Non-pigmented ciliary epithelial cell (primary cell): ENCODE measurements around the gene LDHD.
"Not testable (repeated sequence)": the region's sequence is repeated elsewhere in the genome, so short reads cannot be mapped to it uniquely, and the experiment has no call there.

Experiments used
- DNase-seq: peaks from one replicate; pipeline ENCODE4 v3.0.0-alpha.2; 2010; ENCODE audit warnings: low read depth

Gene LDHD

DNA sequence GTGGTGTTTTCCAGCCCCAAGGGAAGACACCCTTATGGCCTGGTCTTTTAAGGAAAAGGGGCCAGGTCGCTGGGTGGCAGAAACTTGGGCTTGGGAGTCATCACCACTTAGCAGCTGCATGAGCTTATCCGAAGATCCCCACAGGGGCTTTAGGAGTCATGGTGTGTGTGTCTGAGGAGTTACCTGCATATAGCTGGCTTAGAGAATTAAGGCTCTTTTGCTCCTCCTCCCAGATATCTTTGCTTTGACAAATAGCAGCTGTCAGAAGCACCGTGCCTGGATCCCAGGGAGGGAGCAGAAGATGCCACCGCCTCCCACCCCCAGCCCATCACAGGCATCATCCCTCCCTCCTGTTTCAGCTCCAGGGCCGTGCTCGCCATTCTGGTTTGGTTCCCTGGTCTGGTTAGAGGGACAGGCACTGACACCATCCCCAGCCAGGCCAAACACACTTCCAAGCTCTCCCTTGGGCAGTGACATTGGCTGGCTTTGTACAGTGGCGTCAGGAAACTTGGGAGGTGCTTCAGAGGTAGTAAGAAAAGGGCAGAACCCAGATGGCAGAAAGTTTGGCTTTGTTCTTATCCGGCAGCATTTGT lies 17.4 kb downstream of the LDHD start:
- DNase-seq = no peak

DNA sequence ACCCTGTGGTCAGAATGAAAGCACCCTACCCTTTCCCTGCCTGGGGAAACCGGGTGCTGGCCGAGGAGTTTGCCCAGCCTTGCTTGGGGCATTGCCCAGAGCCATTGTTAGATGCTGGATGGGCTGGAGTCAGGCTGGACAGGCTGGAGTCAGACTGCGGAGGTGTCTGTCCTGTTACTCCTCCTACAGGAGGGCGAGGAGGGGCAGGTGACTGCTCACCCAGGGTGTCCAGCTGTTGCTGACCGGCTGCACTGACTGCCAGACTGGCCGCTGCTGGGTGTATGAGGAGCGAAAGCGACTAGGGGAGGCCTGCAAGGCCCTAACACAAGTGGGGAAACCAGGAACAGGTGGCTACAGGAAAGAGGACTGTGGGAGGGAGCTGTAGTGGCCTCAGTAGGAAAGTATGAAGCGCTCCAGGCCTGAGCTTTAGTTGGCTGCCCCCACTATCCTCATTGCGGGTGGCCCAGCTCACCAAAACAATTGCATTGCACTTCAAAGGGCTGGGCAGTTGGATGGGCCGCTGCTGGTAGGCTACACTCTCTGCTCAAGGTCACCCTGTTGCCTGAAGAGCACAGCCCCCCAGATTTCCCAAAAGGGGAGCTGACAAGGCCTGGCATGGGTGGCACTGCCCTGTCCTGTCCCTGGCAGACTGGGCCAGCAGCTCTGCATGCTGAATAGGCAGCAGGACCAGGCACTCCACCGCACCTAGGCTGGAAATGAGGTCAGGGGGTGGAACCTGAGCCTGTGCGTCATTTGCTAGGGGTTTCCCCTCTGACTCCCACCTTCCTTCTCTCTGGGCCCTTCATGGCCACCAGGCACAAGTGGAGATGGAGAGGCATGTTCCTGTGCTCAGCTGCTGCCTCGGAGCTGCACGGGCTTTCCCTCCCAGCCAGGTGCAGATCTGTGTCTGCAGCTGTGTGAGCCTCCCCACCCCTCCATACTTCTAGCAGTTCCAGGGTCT lies 18.4 kb downstream of the LDHD start:
- DNase-seq = no peak

GRCh38 chr16:75097191-75097761 lies 19.3 kb downstream of the LDHD start:
- no peak for DNase-seq

DNA sequence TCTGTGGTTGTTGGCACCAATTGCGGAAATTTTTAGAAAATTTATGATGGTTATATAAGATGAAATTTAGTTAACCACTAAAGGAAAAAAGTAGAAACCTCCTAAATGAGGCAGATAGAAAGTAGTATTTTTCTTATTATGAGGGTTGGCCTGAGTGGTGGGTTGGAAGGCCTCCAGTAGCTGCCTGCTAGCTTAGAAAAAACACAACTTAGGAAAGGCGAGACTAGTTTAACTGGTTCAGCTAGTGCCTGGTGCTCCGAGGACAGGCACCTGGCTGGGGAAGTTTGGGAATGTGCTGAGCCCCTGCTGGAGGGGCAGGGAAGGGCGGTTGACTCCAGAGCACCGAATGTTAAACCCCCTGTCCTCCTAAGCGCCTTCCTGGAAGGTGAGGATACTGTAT lies 19.9 kb downstream of the LDHD start:
- DNase-seq = no peak

DNA sequence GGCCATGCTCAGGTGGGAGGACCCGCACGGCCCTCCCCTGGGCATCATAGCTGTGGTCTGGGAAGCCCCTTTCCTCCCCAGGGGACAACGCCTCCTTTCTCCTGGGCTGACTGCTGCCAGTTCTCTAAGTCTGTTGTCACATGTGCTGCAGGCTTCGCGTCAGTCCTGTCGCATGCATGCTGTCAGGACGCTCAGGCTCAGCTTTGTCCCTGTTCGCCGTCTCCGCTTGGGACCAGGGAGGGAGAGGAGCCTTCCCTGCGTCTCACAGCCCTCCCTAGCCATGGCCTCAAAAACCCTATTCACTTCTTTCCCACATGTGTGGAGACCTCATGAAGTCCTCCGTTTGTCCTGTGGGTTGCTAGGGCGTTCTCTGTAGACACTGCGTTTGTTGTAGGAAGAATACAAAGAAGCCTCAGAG lies 21.4 kb downstream of the LDHD start:
- no peak for DNase-seq

- no peak for DNase-seq
Observed at GRCh38 chr16:75093598-75094540, 22.7 kb downstream of the LDHD start.

- no peak for DNase-seq
Observed at GRCh38 chr16:75092777-75093176, 23.8 kb downstream of the LDHD start.

- DNase-seq = not testable (repeated sequence)
Observed at GRCh38 chr16:75091619-75092018, 25.0 kb downstream of the LDHD start.

DNA sequence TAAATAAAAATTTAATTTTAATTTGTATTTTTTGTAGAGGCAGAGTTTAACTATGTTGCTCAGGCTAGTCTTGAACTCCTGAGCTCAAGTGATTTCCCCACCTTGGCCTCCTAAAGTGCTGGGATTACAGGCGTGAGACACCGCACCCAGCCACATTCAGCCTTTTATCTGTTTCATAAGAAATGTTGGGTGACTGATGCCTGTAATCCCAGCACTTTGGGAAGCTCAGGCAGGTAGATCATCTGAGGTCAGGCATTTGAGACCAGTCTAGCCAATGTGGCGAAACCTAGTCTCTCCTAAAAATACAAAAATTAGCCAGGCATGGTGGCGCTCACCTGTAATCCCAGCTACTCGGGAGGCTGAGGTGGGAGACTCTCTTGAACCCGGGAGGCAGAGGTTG lies 25.7 kb downstream of the LDHD start:
- not testable (repeated sequence) for DNase-seq

DNA sequence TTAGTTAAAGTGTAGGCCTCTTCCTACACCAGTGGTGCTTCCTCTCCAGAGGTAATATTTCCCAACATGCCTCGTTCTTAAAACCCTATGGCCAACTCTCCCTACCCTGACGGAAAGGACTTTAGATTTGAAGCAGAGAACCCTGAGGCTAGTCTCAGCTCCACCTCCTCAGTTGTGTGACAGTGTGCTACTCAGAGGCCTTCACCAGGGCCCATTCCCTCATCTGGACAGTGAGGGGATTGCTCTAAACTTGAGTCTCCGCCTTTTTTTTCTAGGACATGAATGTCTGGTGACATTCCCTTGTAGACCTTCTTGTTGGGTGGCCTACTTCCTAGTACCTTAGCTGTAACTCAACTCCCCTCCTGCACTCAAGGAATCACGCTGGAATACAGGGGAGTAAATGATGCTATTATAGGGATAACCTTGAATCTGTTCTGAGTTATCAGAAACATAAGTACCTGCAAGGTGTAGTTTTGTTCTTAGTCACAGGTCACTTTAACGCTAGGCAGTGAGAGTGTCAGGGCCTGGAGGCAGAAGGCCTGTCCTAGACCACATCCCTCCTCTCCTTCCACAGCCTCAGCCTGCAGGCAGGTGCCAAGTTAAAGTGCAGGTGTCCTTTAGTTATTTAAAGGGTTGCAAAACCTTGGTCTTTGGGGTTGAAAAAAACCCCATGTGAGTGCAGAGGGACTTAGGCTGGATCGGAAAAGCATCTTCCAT lies 26.9 kb downstream of the LDHD start:
- DNase-seq = no peak

DNA sequence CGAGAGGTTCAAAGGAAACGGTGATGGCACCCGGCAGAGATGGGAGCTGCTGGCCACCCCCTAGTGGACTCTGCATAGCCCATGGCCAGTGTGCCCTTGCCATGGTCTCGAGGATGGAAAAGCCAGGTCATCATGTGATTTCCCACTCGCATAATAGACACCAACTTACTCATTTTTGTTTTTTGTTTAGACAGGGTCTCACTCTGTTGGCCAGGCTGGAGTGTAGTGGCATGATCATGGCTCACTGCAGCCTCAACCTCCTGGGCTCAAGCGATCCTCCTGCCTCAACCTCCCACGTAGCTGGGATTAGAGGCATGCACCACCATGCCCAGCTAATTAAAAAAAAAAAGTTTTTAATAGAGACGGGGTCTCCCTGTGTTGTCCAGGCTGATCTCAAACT lies 27.6 kb downstream of the LDHD start:
- DNase-seq = no peak

DNA sequence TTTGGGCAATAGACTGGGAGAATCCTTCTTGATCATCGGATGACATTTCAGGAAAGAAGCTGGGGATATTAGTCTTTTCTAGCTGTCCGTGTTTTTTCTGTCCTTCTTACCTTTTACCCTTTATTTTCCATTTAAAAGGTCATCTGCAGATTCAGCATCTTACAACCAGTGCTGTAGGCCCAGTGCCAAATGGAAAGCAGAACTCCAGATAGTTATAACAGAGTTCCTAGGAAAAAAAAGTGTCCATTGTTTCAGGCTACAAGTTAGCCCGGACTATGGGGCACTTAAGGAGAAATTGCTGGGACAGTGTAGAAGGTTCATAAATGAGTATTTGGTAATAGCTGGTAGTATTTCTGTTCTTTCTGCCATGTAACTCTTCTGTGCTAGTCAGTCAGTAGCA lies 28.4 kb downstream of the LDHD start:
- DNase-seq = no peak

GRCh38 chr16:75087375-75087979 lies 29.1 kb downstream of the LDHD start:
- DNase-seq = no peak

- no peak for DNase-seq
Observed at GRCh38 chr16:75086688-75087374, 29.7 kb downstream of the LDHD start.

- DNase-seq = no peak
Observed at GRCh38 chr16:75086281-75086680, 30.3 kb downstream of the LDHD start.

- DNase-seq = no peak
Observed at GRCh38 chr16:75085556-75085955, 31.0 kb downstream of the LDHD start.

- no peak for DNase-seq
Observed at GRCh38 chr16:75083813-75084212, 32.8 kb downstream of the LDHD start.

GRCh38 chr16:75081179-75081859 lies 35.3 kb downstream of the LDHD start:
- no peak for DNase-seq

- peak; percentile 56 for DNase-seq
Observed at GRCh38 chr16:75080205-75081029, 36.2 kb downstream of the LDHD start.
